ENCODE measurements around the gene PLCB4. TPM values are rescaled to one million over a fixed set of nuclear protein-coding genes. Genes with fewer than 3 reads are reported as not detected.

The PLCB4 gene
- total RNA-seq, 1 donor from 2014 or later = 12.0 TPM

DNA sequence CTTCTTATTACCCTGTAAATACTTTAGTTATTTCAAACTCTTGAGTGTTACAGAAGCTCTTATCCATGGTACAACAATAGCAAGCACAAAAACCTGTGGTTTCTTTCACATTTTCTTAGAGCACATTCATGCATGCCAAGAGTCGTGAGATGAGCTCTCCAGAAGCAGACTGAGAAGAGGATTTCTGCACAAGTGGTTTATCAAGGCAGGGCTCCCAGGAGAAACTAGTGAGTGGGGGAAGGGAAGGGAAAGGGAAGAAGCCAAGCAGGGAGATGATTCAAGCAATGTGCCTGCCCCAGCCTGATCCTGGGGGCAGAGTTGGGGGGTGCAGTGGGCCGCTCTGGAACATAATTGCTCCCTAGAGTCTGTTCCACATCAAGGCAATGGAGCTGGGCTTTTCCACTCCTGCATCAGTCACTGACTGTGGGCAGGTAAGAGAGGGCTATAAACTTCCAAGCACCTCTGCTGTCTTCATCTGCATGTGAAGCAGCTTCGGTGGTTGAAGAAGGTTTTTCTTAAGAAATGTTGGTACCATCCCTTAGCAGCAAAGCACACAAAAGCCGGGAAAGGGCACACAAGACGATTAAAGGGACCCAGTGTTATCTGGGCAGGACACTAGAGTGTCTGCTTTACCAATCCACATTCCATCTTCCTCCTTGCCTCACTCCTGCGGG, 152.1 kb downstream of the PLCB4 start:
- Histone ChIP-seq H3K27me3 (no peaks in the 10 kb centered on the region), H3K27ac (no peak overlapping the region), H3K9me3 (no peaks in the 10 kb centered on the region), H3K4me3 (no peak overlapping the region), H3K4me1 (no peaks in the 10 kb centered on the region), H3K36me3 (no peaks in the 10 kb centered on the region)
- DNase-seq (ENCODE audit: extremely low spot score in 2 of 2) = no peak
- TF ChIP-seq POLR2AphosphoS5 (IDR thresholded peaks at IDR 0.05; ENCODE audit: insufficient read depth in 1 of 2, low read depth in 1 of 2) = no peak
- TF ChIP-seq, protein P1, sequence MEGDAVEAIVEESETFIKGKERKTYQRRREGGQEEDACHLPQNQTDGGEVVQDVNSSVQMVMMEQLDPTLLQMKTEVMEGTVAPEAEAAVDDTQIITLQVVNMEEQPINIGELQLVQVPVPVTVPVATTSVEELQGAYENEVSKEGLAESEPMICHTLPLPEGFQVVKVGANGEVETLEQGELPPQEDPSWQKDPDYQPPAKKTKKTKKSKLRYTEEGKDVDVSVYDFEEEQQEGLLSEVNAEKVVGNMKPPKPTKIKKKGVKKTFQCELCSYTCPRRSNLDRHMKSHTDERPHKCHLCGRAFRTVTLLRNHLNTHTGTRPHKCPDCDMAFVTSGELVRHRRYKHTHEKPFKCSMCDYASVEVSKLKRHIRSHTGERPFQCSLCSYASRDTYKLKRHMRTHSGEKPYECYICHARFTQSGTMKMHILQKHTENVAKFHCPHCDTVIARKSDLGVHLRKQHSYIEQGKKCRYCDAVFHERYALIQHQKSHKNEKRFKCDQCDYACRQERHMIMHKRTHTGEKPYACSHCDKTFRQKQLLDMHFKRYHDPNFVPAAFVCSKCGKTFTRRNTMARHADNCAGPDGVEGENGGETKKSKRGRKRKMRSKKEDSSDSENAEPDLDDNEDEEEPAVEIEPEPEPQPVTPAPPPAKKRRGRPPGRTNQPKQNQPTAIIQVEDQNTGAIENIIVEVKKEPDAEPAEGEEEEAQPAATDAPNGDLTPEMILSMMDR (IDR thresholded peaks at IDR 0.05) = no peak
- TF ChIP-seq POLR2A (IDR thresholded peaks at IDR 0.05) = no peak
- intact Hi-C loops (cut with DNase I) = no loop called here

DNA sequence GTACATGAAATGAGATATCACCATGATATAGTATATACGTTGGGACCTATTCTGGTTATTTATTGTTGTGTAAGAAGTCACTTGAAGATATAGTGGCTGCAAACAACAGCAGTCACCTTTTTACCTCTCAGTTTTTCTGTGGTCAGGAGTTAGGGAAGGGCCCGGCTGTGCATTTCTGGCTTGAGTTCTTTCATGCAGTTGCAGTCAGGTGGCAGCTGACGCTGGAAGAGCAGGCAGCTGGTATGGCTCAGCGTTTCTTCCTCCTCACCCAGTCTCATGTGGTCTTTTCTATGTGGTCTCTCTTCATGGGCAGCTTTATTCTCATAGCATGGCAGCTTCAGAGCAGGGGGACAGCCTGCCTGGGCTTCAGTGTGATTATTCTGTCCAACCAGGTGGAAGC, 154.4 kb downstream of the PLCB4 start:
- no peak overlapping the region for H3K27ac ChIP-seq
- no peaks in the 10 kb centered on the region for H3K36me3 ChIP-seq
- intact Hi-C loops (cut with DNase I) = no loop called here
- no peaks in the 10 kb centered on the region for H3K9me3 ChIP-seq
- no peak for TF ChIP-seq POLR2AphosphoS5 (IDR thresholded peaks at IDR 0.05; ENCODE audit: insufficient read depth in 1 of 2, low read depth in 1 of 2)
- TF ChIP-seq, protein P1 (IDR thresholded peaks at IDR 0.05) = no peak
- no peak for TF ChIP-seq POLR2A (IDR thresholded peaks at IDR 0.05)
- no peaks in the 10 kb centered on the region for H3K4me1 ChIP-seq
- no peak overlapping the region for H3K4me3 ChIP-seq
- H3K27me3 ChIP-seq = no peaks in the 10 kb centered on the region
- DNase-seq (ENCODE audit: extremely low spot score in 2 of 2) = no peak

DNA sequence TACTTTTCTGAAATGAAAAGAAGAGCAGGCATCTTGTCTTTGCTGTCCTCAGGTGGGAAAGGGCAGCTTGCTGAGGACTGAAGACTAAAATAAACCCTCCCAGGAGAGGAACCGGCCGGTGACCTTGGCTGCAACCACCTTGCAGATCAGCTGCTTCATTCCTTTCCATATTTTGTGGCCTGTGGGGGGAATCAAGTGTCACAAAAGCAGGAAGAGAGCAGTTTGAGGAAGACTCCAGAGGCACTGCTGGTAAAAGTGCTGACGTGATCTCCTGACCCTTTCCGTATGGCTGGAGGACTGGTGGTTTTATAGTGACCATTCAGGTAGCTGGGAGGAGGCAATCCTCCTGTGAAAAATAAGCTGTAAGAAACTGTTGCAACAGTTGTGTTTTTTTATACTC, 157.0 kb downstream of the PLCB4 start:
- DNase-seq (ENCODE audit: extremely low spot score in 2 of 2) = no peak
- intact Hi-C loops (cut with DNase I) = no loop called here
- no peak overlapping the region for H3K27ac ChIP-seq
- H3K9me3 ChIP-seq = no peaks in the 10 kb centered on the region
- H3K36me3 ChIP-seq = no peaks in the 10 kb centered on the region
- no peak for TF ChIP-seq POLR2AphosphoS5 (IDR thresholded peaks at IDR 0.05; ENCODE audit: insufficient read depth in 1 of 2, low read depth in 1 of 2)
- TF ChIP-seq POLR2A (IDR thresholded peaks at IDR 0.05) = no peak
- TF ChIP-seq, protein P1 (IDR thresholded peaks at IDR 0.05) = no peak
- H3K4me1 ChIP-seq = no peaks in the 10 kb centered on the region
- no peak overlapping the region for H3K4me3 ChIP-seq
- no peaks in the 10 kb centered on the region for H3K27me3 ChIP-seq

DNA sequence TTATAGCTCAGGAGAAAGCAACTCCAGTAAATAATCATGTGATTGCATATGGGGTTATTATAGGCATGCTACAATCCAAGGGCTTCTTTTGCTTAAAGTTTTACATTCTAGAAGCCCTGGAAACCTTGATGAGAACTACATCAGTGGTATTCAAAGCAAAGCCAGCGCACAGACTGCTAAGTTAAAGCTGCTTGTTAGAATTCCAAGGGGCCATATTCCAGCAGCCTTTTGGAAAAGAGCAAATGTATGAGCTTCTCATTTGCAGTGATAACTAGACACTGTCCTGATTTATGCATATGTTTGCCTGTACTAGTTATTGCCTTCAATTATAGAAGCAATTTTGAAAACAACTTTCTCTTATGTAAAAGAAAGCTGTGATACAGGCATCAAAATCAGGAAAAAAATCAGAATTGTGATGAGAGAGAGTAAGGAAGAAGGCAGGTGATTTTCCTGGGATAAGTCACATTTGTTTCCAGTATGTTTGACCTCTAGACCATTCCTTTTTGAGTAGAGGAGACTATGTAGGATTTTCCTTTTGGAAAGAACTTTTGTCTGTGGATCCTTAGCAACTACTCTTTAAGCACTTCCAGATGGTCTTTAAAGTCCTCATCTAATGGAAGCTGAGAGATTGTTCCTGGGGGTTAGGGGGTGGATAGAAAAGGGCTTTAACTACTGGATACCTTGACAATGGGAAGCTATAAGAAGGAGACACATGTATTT, 159.2 kb downstream of the PLCB4 start:
- intact Hi-C loops (cut with DNase I) = no loop called here
- H3K4me1 ChIP-seq = no peaks in the 10 kb centered on the region
- no peaks in the 10 kb centered on the region for H3K9me3 ChIP-seq
- no peak overlapping the region for H3K4me3 ChIP-seq
- no peaks in the 10 kb centered on the region for H3K27me3 ChIP-seq
- no peak overlapping the region for H3K27ac ChIP-seq
- no peak for TF ChIP-seq POLR2A (IDR thresholded peaks at IDR 0.05)
- TF ChIP-seq, protein P1 (IDR thresholded peaks at IDR 0.05) = no peak
- no peak for TF ChIP-seq POLR2AphosphoS5 (IDR thresholded peaks at IDR 0.05; ENCODE audit: insufficient read depth in 1 of 2, low read depth in 1 of 2)
- DNase-seq (ENCODE audit: extremely low spot score in 2 of 2) = no peak
- H3K36me3 ChIP-seq = no peaks in the 10 kb centered on the region

Measured in vagina (tissue), 2 donors.